ENCODE results near the gene FKBP5.
"Not testable (repeated sequence)": the region's sequence is repeated elsewhere in the genome, so short reads cannot be mapped to it uniquely, and the experiment has no call there.

DNA sequence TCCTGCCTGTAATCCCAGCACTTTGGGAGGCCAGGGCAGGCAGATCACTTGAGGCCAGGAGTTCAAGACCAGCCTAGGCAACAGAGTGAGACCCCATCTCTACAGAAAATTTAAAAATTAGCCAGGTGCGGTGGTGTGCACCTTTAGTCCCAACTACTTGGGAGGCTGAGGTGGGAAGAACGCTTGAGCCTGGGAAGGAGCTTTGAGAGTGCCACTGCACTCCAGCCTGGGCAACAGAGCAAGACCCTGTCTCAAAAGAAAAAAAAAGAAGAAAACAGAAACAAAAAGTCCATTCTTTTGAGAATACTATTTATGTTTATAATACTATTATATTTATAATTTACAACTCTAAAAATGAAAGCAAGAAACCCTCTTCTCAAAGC is 15.4 kb downstream of the FKBP5 start:
- TF ChIP-seq, protein P1, sequence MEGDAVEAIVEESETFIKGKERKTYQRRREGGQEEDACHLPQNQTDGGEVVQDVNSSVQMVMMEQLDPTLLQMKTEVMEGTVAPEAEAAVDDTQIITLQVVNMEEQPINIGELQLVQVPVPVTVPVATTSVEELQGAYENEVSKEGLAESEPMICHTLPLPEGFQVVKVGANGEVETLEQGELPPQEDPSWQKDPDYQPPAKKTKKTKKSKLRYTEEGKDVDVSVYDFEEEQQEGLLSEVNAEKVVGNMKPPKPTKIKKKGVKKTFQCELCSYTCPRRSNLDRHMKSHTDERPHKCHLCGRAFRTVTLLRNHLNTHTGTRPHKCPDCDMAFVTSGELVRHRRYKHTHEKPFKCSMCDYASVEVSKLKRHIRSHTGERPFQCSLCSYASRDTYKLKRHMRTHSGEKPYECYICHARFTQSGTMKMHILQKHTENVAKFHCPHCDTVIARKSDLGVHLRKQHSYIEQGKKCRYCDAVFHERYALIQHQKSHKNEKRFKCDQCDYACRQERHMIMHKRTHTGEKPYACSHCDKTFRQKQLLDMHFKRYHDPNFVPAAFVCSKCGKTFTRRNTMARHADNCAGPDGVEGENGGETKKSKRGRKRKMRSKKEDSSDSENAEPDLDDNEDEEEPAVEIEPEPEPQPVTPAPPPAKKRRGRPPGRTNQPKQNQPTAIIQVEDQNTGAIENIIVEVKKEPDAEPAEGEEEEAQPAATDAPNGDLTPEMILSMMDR (IDR thresholded peaks at IDR 0.05; ENCODE audit: low read length), result not testable (repeated sequence)
- TF ChIP-seq EZH2phosphoT487 (IDR thresholded peaks at IDR 0.05; ENCODE audit: low read length), result not testable (repeated sequence)

Measured in MM.1S (cell line).